Cardiac fibroblast (primary cell): ENCODE data around the gene GPC3.

Experiments used
- DNase-seq, 2 donors: peaks; one replicate each; pipeline versions ENCODE4 v3.0.0 to v3.0.0-alpha.2; 2010; ENCODE audit warnings: low read depth in 2 of 2
- H3K4me3 ChIP-seq, 2 donors: replicated peaks in 1 of 2; 1 replicate in 1 of 2; 2 replicates in 1 of 2; pipeline ENCODE4 v1.5.1; 2011; ENCODE audit warnings: low read depth in 2 of 2, low read length in 2 of 2, mild to moderate bottlenecking in 2 of 2, moderate library complexity in 1 of 2
- CTCF ChIP-seq: IDR thresholded peaks from one replicate; pipeline ENCODE4 v1.5.1; 2011; ENCODE audit warnings: low read depth, mild to moderate bottlenecking, low read length, inconsistent platforms

Gene GPC3

GRCh38 chrX:133566876-133567275 lies 418.5 kb downstream of the GPC3 start:
- no peak overlapping the region for H3K4me3 ChIP-seq
- no peak for TF ChIP-seq CTCF
- DNase-seq = no peak

- TF ChIP-seq CTCF = no peak
- DNase-seq = no peak
- no peak overlapping the region for H3K4me3 ChIP-seq
Observed at GRCh38 chrX:133563705-133564104, 421.7 kb downstream of the GPC3 start.

GRCh38 chrX:133561251-133561650 lies 424.1 kb downstream of the GPC3 start:
- H3K4me3 ChIP-seq = no peak overlapping the region
- no peak for TF ChIP-seq CTCF
- DNase-seq = no peak

GRCh38 chrX:133559909-133560308 lies 425.5 kb downstream of the GPC3 start:
- H3K4me3 ChIP-seq = no peak overlapping the region
- no peak for TF ChIP-seq CTCF
- no peak for DNase-seq

DNA sequence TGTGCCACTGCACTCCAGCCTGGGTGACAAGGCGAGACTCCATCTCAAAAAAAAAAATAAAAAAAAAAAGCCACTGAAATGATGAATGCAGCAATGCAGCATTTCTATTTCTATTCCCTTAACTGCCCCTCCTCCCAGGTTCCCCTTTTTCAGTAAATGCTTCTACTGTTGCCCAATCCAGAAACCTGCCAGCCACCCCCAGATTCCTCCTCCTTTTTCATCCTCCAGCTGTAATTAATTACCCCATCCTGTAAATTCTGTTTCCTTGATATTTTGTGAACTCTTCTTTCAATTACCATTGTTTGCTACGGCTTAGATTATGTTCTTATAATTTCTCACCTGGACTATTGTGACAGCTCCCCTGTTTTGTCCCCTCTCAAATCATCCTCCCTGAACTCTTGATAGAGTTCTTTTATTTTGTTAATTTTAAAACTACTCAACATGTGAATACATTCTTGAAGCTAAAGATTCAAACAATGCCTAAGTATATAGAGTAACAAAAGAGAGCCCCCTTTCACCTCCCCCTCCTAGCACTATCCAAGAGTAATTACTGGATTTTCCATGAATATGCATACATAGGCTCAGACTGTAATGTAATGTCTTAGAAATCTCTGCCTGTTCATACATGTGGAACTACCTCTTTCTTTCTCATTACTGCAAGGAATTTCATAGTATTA lies 429.5 kb downstream of the GPC3 start:
- no peak overlapping the region for H3K4me3 ChIP-seq
- DNase-seq = no peak
- no peak for TF ChIP-seq CTCF

GRCh38 chrX:133550665-133551485 lies 434.5 kb downstream of the GPC3 start:
- no peak for DNase-seq
- no peak overlapping the region for H3K4me3 ChIP-seq
- TF ChIP-seq CTCF = no peak
